ENCODE data around the gene SERPINB8. TPM values are rescaled to one million over a fixed set of nuclear protein-coding genes. Genes with fewer than 3 reads are reported as not detected.

SERPINB8 gene
- total RNA-seq, 1 experiment from 2014 or later: 10.9 TPM

DNA sequence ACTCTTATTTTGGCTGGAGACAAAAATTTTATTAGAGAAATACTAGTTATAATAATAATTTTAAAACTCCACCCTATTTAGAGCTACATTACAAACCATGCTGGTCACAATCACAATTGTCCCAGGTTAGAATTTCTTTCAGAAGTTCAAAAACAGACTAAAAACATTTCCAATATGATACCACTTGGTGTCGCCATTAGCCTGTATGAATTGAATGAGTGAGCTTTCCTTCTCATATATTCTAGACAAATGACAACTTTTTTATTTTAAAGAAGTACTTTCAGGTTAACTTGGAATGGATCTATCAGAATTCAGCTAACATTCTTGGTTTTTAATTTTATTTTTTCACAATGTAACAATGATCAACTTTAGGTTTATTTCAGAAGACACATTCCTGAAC lies 48.0 kb downstream of the SERPINB8 start:
- peak; percentile 7 for DNase-seq (ENCODE audit: low spot score)

GRCh38 chr18:64019922-64020756 lies 50.3 kb downstream of the SERPINB8 start:
- DNase-seq (ENCODE audit: low spot score): no peak

- DNase-seq (ENCODE audit: low spot score): no peak
Measured at GRCh38 chr18:64026350-64026749, 56.5 kb downstream of the SERPINB8 start.

DNA sequence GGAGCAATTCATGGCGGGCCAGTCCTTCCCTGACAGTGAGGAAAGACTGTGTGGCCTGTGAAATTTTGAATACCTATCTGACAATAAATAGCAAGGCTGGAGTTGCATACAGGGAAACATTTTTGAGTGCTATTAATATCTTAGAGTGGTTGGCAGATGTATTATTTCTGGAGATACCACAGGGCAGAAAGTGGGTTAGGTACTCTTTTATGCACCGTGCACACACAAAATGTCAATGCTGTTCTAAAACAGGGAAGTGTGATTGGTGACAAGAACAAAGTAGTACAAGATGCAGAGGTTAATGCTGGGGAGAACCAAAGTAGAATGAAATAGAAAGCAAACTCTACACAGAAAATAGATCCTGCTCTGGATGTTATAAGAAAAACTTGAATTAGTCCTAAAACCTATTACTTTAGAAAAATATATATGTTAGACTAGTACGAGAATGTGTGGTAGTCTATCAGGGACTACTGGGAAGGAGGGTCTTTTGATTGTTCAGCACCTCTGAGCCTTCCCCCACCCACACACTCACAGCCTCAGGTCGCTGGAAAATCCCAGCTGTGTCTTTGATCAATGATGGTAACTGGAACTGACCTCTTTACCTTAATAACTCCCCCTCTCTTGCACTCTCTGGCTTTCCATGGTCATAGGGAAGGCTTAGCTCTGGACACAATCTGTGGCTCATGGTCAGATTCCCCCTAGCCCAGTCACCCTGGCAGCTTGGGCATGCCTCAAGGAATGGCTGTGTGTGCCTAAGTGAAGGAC lies 58.2 kb downstream of the SERPINB8 start:
- DNase-seq (ENCODE audit: low spot score): no peak

DNA sequence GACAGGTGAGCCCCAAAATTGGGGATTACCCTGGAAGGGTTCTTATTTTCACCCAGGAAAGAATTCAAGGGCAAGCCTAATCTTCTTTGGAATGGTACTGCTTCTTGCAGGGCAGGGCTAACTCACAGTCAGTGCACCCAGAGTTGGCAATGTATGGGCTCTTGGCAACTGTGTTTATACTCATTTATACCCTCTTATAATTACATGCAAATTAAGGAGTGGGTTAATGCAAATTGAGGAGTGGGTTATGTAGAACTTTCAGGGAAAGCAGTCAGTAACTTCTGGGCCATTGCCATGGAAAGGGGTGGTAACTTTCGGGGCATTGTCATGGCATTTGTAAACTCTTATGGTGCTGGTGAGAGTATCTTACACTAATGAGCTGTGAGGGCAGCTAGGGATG lies 59.2 kb downstream of the SERPINB8 start:
- DNase-seq (ENCODE audit: low spot score): no peak

DNA sequence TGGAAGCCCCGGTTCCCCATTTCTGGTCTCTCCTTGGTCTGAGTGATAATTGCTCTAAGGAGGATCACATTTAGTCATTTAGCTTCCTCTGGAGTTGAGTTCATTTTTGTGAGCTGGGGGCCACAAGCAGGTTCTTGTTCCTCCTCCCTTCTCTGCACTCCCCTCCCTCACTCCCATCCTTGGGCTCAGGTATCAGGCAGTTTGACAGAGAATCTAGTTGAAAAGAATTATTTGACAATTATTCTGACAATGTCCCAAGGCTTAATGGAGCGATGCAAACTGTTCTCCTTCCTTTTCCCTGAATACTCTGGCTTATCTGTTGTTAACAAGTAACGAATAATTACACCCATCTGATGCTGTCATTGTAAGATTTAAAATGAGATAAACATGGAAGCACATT lies 61.5 kb downstream of the SERPINB8 start:
- no peak for DNase-seq (ENCODE audit: low spot score)

DNA sequence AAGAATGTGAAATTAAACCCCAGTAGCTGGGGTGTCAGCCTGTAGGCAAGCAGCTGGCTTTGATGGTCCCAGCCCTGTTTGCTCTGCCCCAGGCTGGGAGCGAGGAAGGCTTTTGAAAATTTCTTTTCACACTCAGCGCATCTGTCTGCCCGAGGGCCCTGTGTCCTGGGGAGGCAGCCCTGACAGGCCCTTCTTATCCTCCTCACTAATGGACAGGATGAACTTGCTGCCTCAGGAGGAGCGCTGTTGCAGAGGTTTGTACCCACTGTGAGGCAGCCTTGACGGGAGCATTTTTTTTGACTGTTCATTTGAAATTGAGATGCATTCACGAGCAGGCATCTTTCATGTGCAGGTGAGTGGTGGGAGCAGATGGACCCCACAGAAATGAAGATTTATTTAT lies 62.4 kb downstream of the SERPINB8 start:
- no peak for DNase-seq (ENCODE audit: low spot score)

DNA sequence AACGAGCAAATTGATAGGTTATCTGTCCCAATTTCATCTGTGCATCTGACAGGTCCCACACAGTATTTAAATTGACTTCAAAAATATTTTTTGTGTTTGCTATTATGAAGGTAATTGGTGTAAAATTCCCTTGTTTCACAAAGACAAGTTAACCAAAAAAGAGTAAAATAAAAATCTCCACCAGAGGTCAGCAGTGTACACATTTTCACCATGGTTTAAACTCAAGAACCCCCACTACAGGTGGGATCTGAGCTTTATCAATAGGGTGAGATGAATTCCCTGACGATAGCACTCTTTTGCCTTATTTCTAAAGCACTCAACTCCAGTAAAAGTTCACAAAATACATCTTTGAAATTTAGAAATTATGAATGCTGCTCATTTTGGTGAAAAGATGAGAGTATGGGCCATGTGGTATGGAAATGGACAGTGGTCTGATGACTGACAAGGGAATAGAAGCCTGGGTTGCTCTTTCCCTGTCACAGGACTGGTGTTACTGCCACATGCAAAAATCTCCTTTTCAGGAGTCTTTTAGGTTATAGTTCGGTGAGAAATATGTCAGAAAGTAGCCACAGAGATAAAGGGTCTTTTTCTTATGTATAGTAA lies 68.0 kb downstream of the SERPINB8 start:
- DNase-seq (ENCODE audit: low spot score): peak; percentile 14

Other genes starting within 250 kb of the SERPINB8 start
- gene SERPINB7, start 194.7 kb upstream of the SERPINB8 start, total RNA-seq (2014; rRNA removed; shearing (Covaris generic)): 5.6 and 8.9 TPM in 2 replicates
- not detected in 2 replicates for gene SERPINB2, start 82.4 kb upstream of the SERPINB8 start, total RNA-seq (2014; rRNA removed; shearing (Covaris generic))
- not detected in 2 replicates for gene SERPINB10, start 62.1 kb upstream of the SERPINB8 start, total RNA-seq (2014; rRNA removed; shearing (Covaris generic))
- gene HMSD, start 20.8 kb upstream of the SERPINB8 start, total RNA-seq (2014; rRNA removed; shearing (Covaris generic)): 0.12 TPM in 1 of 2 replicates, not detected in the other
- not detected in 2 replicates for gene LINC00305, start 179.0 kb downstream of the SERPINB8 start, total RNA-seq (2014; rRNA removed; shearing (Covaris generic))